Left ventricle myocardium superior (tissue), 1 donor: ENCODE measurements around the gene SPDYE16. TPM values are rescaled to one million over a fixed set of nuclear protein-coding genes. Genes with fewer than 3 reads are reported as not detected.
"Not testable (repeated sequence)": the region's sequence is repeated elsewhere in the genome, so short reads cannot be mapped to it uniquely, and the experiment has no call there.

ENCODE experiments used
- ATAC-seq: fragments of 200-7000 bp; cut with Tn5 transposase; one replicate; pipeline ENCODE4 v1.9.1; 2020; ENCODE audit warnings: mild to moderate bottlenecking, moderate library complexity
- DNase-seq: peaks from one replicate; pipeline ENCODE4 v3.0.0-alpha.2; 2020
- intact Hi-C: fragments of 100-400 bp; cut with micrococcal nuclease; formaldehyde crosslinking; loops from one replicate; pipeline ENCODE4 v1.11.0; 2022
- total RNA-seq: library from RNA; stranded (reverse); fragmentation: NEBNext Ultra II Directional; extraction: Animal tissue kit (Norgen Biotek cat#: 25700); gene quantifications from one replicate; pipeline ENCODE4 v1.2.1, GENCODE V29; 2021
- donor health status: DM: no; HTN: yes; CAD: no; lungs with severe emphysema.

The SPDYE16 gene
- total RNA-seq, 1 donor from 2014 or later, result not detected

- ATAC-seq, intact Hi-C loops, DNase-seq: not testable (repeated sequence)
These were observed 16.6 kb upstream of the SPDYE16 start for GRCh38 chr7:76559685-76560084.

- intact Hi-C loops, DNase-seq: not testable (repeated sequence)
These were observed 8.9 kb upstream of the SPDYE16 start for GRCh38 chr7:76551992-76552391.

GRCh38 chr7:76549855-76550248, 6.8 kb upstream of the SPDYE16 start:
- intact Hi-C loops, result not testable (repeated sequence)
- ATAC-seq (peak; percentile 17), DNase-seq (peak; percentile 28)

More at GRCh38 chr7:76551992-76552391, 8.9 kb upstream of the SPDYE16 start:
- not testable (repeated sequence) for ATAC-seq

GRCh38 chr7:76549025-76549854, 6.1 kb upstream of the SPDYE16 start:
- ATAC-seq (peak; percentile 100), DNase-seq (peak; percentile 93)
- intact Hi-C loops, result not testable (repeated sequence)

GRCh38 chr7:76531643-76532042, 11.5 kb downstream of the SPDYE16 start:
- ATAC-seq, intact Hi-C loops, DNase-seq: not testable (repeated sequence)

GRCh38 chr7:76526183-76526582, 16.9 kb downstream of the SPDYE16 start:
- ATAC-seq, DNase-seq, intact Hi-C loops: not testable (repeated sequence)

GRCh38 chr7:76516932-76517331, 26.2 kb downstream of the SPDYE16 start:
- intact Hi-C loops, ATAC-seq, DNase-seq: not testable (repeated sequence)

- intact Hi-C loops, result no loop called here
- ATAC-seq (peak; percentile 81), DNase-seq (peak; percentile 82)
These were observed 27.1 kb downstream of the SPDYE16 start for GRCh38 chr7:76515999-76516443.

GRCh38 chr7:76514926-76515771, 27.9 kb downstream of the SPDYE16 start:
- intact Hi-C loops, result no loop called here
- DNase-seq, result no peak
- ATAC-seq, result no peak

GRCh38 chr7:76513817-76514799, 29.0 kb downstream of the SPDYE16 start:
- ATAC-seq (no peak), DNase-seq (no peak)
- intact Hi-C loops, result no loop called here

GRCh38 chr7:76512941-76513816, 29.9 kb downstream of the SPDYE16 start:
- DNase-seq (no peak), ATAC-seq (no peak)
- intact Hi-C loops, result no loop called here

- DNase-seq, intact Hi-C loops: not testable (repeated sequence)
- ATAC-seq, result peak; percentile 35
These were observed 30.9 kb downstream of the SPDYE16 start for GRCh38 chr7:76511911-76512885.

- ATAC-seq, intact Hi-C loops, DNase-seq: not testable (repeated sequence)
These were observed 31.7 kb downstream of the SPDYE16 start for GRCh38 chr7:76511200-76511910.

- ATAC-seq, result no peak
- DNase-seq, result no peak
- intact Hi-C loops, result no loop called here
These were observed 32.9 kb downstream of the SPDYE16 start, which contains the start of gene UPK3B for GRCh38 chr7:76509931-76510877. UPK3B (plus strand) TSS chr7:76510552; CDS start chr7:76510653, 101 bp downstream.
